Right cardiac atrium (tissue), 5 donors: Measurements from ENCODE around the gene GRK6. TPM values are rescaled to one million over a fixed set of nuclear protein-coding genes. Genes with fewer than 3 reads are reported as not detected.

ENCODE experiments used
- ATAC-seq, 2 donors: fragments of 200-7000 bp; cut with Tn5 transposase; one replicate each; pipeline versions ENCODE4 v1.8.0 to v1.9.1; 2020; ENCODE audit warnings: moderate library complexity in 2 of 2, mild to moderate bottlenecking in 1 of 2
- DNase-seq, 3 donors: peaks; one replicate each; pipeline ENCODE4 v3.0.0-alpha.2; 2020
- H3K27ac ChIP-seq: one replicate; pipeline ENCODE4 v1.5.1; 2013; ENCODE audit warnings: mild to moderate bottlenecking, low read length, control low read depth, moderate library complexity
- H3K27me3 ChIP-seq: one replicate; pipeline ENCODE4 v1.6.1; 2013; ENCODE audit not compliant: control insufficient read depth, insufficient read depth
- H3K4me1 ChIP-seq: one replicate; pipeline ENCODE4 v1.6.1; 2013; ENCODE audit warnings: low read length; ENCODE audit not compliant: control insufficient read depth, insufficient read depth
- H3K4me3 ChIP-seq: one replicate; pipeline ENCODE4 v1.5.1; 2013; ENCODE audit warnings: low read length, control low read depth
- H3K9me3 ChIP-seq: one replicate; pipeline ENCODE4 v1.6.1; 2013; ENCODE audit warnings: low read length; ENCODE audit not compliant: control insufficient read depth
- WGBS: extraction: QIAGEN DNeasy Blood & Tissue Kit; methylation state at CpG from one replicate; pipeline ENCODE4 v1.1.7; 2013; 5-methylcytosine and 5-hydroxymethylcytosine counted together
- intact Hi-C, 4 donors: fragments of 100-400 bp; cut with DNase I; formaldehyde crosslinking; loops; one replicate each; pipeline versions ENCODE4 v1.11.0 to v1.14.0; 2022 to 2023
- polyA plus RNA-seq: library from polyadenylated mRNA; stranded (reverse); fragments of 200-250 nt; gene quantifications from one replicate; pipeline ENCODE4 v1.2.3, GENCODE V29; 2013
- total RNA-seq, 4 donors: library from RNA; stranded (reverse); fragmentation: NEBNext Ultra II Directional; extraction: Animal tissue kit (Norgen Biotek cat#: 25700); gene quantifications; one replicate each; pipeline ENCODE4 v1.2.1, GENCODE V29; 2021
- donor health status: healthy with polysubstance abuse.
- donor health status: DM: no; HTN: yes; CAD: no.
- donor health status: DM: no; HTN: no; CAD: no.
- donor health status: DM: no; HTN: yes; CAD: no; lungs with severe emphysema.
- donor health status: DM: yes; HTN: yes; CAD: no.

Gene GRK6
- total and polyA plus RNA-seq, 5 donors = 7.4 to 16.9 (median 15.1) TPM

GRCh38 chr5:177449140-177450061 lies 22.9 kb downstream of the GRK6 start:
- intact Hi-C loops = loop anchor here in 3 of 4 donors (5.0 kb wide), 3 partner anchors 42 to 57 kb away; partner anchors contain the start of gene F12 (in 1 of the 3)
- Histone ChIP-seq H3K4me1 (no peaks in the 10 kb centered on the region), H3K4me3 (no peak overlapping the region), H3K9me3 (no peaks in the 10 kb centered on the region), H3K27me3 (no peaks in the 10 kb centered on the region), H3K27ac (no peak overlapping the region)
- WGBS = 85% methylated on average over 18 of the region's 18 CpGs
- ATAC-seq (no peak), DNase-seq (peak in 1 of 3 donors; percentile 8)

- Histone ChIP-seq H3K27me3 (no peaks in the 10 kb centered on the region), H3K9me3 (no peaks in the 10 kb centered on the region), H3K4me3 (no peak overlapping the region), H3K4me1 (no peaks in the 10 kb centered on the region), H3K27ac (no peak overlapping the region)
- 79% methylated on average over 10 of the region's 10 CpGs for WGBS
- ATAC-seq (no peak), DNase-seq (peak in 1 of 3 donors; percentile 7)
- intact Hi-C loops = loop anchor here in 3 of 4 donors (5.0 kb wide), 3 partner anchors 44 to 59 kb away; partner anchors contain the start of gene F12 (in 1 of the 3)
These were observed 24.4 kb downstream of the GRK6 start for GRCh38 chr5:177450667-177451424.

GRCh38 chr5:177452688-177453638 lies 26.5 kb downstream of the GRK6 start:
- ATAC-seq = no peak

GRCh38 chr5:177453852-177454396 lies 27.4 kb downstream of the GRK6 start:
- intact Hi-C loops = loop anchor here (2.0 to 5.0 kb wide), 5 partner anchors 47 to 62 kb away; partner anchors contain the start of gene F12 (in 1 of the 4)
- no peaks in the 10 kb centered on the region for H3K4me1 ChIP-seq
- ATAC-seq (peak; percentile 9 to 37), DNase-seq (peak; percentile 65 to 84 (median 82))
- no peaks in the 10 kb centered on the region for H3K27me3 ChIP-seq
- H3K4me3 ChIP-seq = peak overlapping the region; percentile 20
- no peak overlapping the region for H3K27ac ChIP-seq
- no peaks in the 10 kb centered on the region for H3K9me3 ChIP-seq
- 9% methylated on average over 31 of the region's 31 CpGs for WGBS

More at GRCh38 chr5:177452688-177453638, 26.5 kb downstream of the GRK6 start:
- Histone ChIP-seq H3K27me3 (no peaks in the 10 kb centered on the region), H3K4me1 (no peaks in the 10 kb centered on the region), H3K9me3 (no peaks in the 10 kb centered on the region), H3K27ac (no peak overlapping the region), H3K4me3 (no peak overlapping the region)
- WGBS = 80% methylated on average over 17 of the region's 17 CpGs
- no peak for DNase-seq
- intact Hi-C loops = loop anchor here in 3 of 4 donors (2.0 to 5.0 kb wide), 4 partner anchors 46 to 61 kb away; partner anchors contain the start of gene F12 (in 1 of the 3)

- Histone ChIP-seq H3K27me3 (no peaks in the 10 kb centered on the region), H3K9me3 (no peaks in the 10 kb centered on the region), H3K4me3 (peak overlapping the region; percentile 54), H3K4me1 (no peaks in the 10 kb centered on the region), H3K27ac (no peak overlapping the region)
- WGBS = under 1% methylated on average over 84 of the region's 84 CpGs
- DNase-seq = peak; percentile 91 to 97 (median 97)
- peak; percentile 72 to 73 for ATAC-seq
- intact Hi-C loops = loop anchor here (2.0 to 5.0 kb wide), 5 partner anchors 43 to 62 kb away; partner anchors contain the start of genes PDLIM7 (in 2 of the 4) and F12 (in 1 of the 4)
These were observed 28.0 kb downstream of the GRK6 start for GRCh38 chr5:177454397-177455035.

- intact Hi-C loops = loop anchor here in 3 of 4 donors (2.0 to 5.0 kb wide), 2 partner anchors 42 to 52 kb away; partner anchors contain the start of gene PDLIM7 (in 2 of the 3)
- peak; percentile 40 to 46 for ATAC-seq
- peak; percentile 77 to 92 (median 90) for DNase-seq
- under 1% methylated on average over 80 of the region's 80 CpGs for WGBS
- Histone ChIP-seq H3K27ac (no peak overlapping the region), H3K4me1 (no peaks in the 10 kb centered on the region), H3K9me3 (no peaks in the 10 kb centered on the region), H3K4me3 (peak overlapping the region; percentile 54), H3K27me3 (no peaks in the 10 kb centered on the region)
These were observed 28.7 kb downstream of the GRK6 start for GRCh38 chr5:177455036-177455660.

GRCh38 chr5:177455661-177456590 lies 29.4 kb downstream of the GRK6 start:
- peak overlapping the region; percentile 14 for H3K27ac ChIP-seq
- ATAC-seq = peak; percentile 68 to 69

GRCh38 chr5:177456591-177456964 lies 30.1 kb downstream of the GRK6 start:
- Histone ChIP-seq H3K4me3 (no peak overlapping the region), H3K27me3 (no peaks in the 10 kb centered on the region), H3K4me1 (no peaks in the 10 kb centered on the region), H3K27ac (peak overlapping the region; percentile 7), H3K9me3 (no peaks in the 10 kb centered on the region)
- DNase-seq (peak in 2 of 3 donors; percentile 47 to 75), ATAC-seq (no peak)
- intact Hi-C loops = loop anchor here in 2 of 4 donors (5.0 kb wide), 1 partner anchor 41 kb away; the partner anchor contains the start of gene PDLIM7 (in 2 of the 2)
- WGBS = 26% methylated on average over 12 of the region's 12 CpGs

More at GRCh38 chr5:177455661-177456590, 29.4 kb downstream of the GRK6 start:
- under 1% methylated on average over 76 of the region's 76 CpGs for WGBS
- intact Hi-C loops = loop anchor here in 3 of 4 donors (2.0 to 5.0 kb wide), 2 partner anchors 41 to 53 kb away; partner anchors contain the start of gene PDLIM7 (in 2 of the 3)
- no peaks in the 10 kb centered on the region for H3K9me3 ChIP-seq
- no peaks in the 10 kb centered on the region for H3K27me3 ChIP-seq
- peak overlapping the region; percentile 54 for H3K4me3 ChIP-seq
- DNase-seq = peak; percentile 93 to 98 (median 97)
- H3K4me1 ChIP-seq = no peaks in the 10 kb centered on the region
